ENCODE data around the gene CES3. TPM values are rescaled to one million over a fixed set of nuclear protein-coding genes. Genes with fewer than 3 reads are reported as not detected.

CES3 gene
- total RNA-seq, 1 donor from 2014 or later: not detected

- Histone ChIP-seq H3K27me3 (no peaks in the 10 kb centered on the region), H3K36me3 (peaks cover 11 to 12% of the 10 kb centered on the region in 2 donors), H3K4me3 (no peak overlapping the region), H3K9me3 (no peaks in the 10 kb centered on the region), H3K27ac (peak overlapping the region in 1 of 2 donors; percentile 11), H3K4me1 (peaks cover 15 to 23% of the 10 kb centered on the region in 2 donors)
- no peak for TF ChIP-seq CTCF (IDR thresholded peaks at IDR 0.05)
- intact Hi-C loops (cut with DNase I): loop anchor here (10.0 kb wide), 1 partner anchor 1025 kb away; the partner anchor contains the start of gene LCAT
- DNase-seq (ENCODE audit: low spot score in 2 of 2): no peak
These were observed 41.3 kb upstream of the CES3 start for GRCh38 chr16:66919569-66920298.

DNA sequence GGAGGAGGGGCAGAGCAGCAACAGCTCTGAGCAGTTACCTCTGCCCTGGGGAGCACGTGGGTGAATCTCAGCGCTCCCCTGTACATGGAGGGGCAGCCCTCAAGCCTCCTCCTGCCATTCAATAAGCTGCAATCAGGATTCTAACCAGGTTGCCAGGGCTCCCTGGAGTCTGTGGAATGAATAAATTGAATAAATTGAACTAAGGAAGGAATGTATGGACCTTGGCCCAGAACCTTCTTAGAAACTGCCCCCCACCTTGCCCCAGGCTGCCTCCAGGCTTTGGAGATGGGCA, 40.8 kb upstream of the CES3 start:
- DNase-seq (ENCODE audit: low spot score in 2 of 2): no peak
- intact Hi-C loops (cut with DNase I): loop anchor here (10.0 kb wide), 1 partner anchor 1025 kb away; the partner anchor contains the start of gene LCAT
- H3K27me3 ChIP-seq: no peaks in the 10 kb centered on the region
- peaks cover 15 to 23% of the 10 kb centered on the region in 2 donors for H3K4me1 ChIP-seq
- TF ChIP-seq CTCF (IDR thresholded peaks at IDR 0.05): no peak
- H3K36me3 ChIP-seq: peaks cover 11 to 12% of the 10 kb centered on the region in 2 donors
- H3K4me3 ChIP-seq: no peak overlapping the region
- H3K27ac ChIP-seq: no peak overlapping the region
- H3K9me3 ChIP-seq: no peaks in the 10 kb centered on the region

- no peak for DNase-seq (ENCODE audit: low spot score in 2 of 2)
- Histone ChIP-seq H3K36me3 (peaks cover 11 to 12% of the 10 kb centered on the region in 2 donors), H3K4me1 (peaks cover 15 to 27% of the 10 kb centered on the region in 2 donors), H3K27me3 (no peaks in the 10 kb centered on the region), H3K27ac (peak overlapping the region; percentile 15 to 47), H3K4me3 (no peak overlapping the region), H3K9me3 (no peaks in the 10 kb centered on the region)
- TF ChIP-seq CTCF (IDR thresholded peaks at IDR 0.05): no peak
- intact Hi-C loops (cut with DNase I): loop anchor here (10.0 kb wide), 1 partner anchor 1024 kb away; the partner anchor contains the start of gene LCAT
These were observed 40.0 kb upstream of the CES3 start for GRCh38 chr16:66920924-66921680.

GRCh38 chr16:66921729-66922450, 39.2 kb upstream of the CES3 start:
- H3K27ac ChIP-seq: peak overlapping the region; percentile 47 to 99
- DNase-seq (ENCODE audit: low spot score in 2 of 2): no peak
- H3K36me3 ChIP-seq: peaks cover 11 to 12% of the 10 kb centered on the region in 2 donors
- no peak for TF ChIP-seq CTCF (IDR thresholded peaks at IDR 0.05)
- no peak overlapping the region for H3K4me3 ChIP-seq
- H3K27me3 ChIP-seq: no peaks in the 10 kb centered on the region
- peaks cover 21 to 35% of the 10 kb centered on the region in 2 donors for H3K4me1 ChIP-seq
- intact Hi-C loops (cut with DNase I): loop anchor here (10.0 kb wide), 1 partner anchor 1023 kb away; the partner anchor contains the start of gene LCAT
- H3K9me3 ChIP-seq: no peaks in the 10 kb centered on the region

DNA sequence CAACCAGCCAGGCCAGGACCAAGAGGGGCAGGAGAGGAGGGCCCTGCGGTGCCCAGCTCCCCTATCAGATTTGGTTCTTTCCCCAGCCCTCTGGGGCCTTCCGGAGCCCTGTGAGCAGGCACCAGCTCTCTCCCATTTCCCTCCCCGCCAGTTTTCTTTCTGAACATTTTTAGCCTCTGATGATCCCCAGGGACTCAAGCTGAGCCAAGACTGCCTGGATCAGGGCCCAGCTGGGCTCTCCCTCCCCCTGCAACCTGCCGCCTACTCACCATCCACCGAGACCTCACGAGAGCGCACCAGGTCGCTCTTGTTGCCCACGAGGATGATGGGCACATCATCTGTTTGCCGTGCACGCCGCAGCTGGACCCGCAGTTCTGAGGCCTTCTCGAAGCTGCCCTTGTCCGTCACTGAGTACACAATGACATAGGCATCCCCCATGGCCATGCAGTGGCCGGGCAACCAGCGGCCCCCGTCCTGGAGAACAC, 37.8 kb upstream of the CES3 start:
- peak overlapping the region; percentile 84 to 99 for H3K27ac ChIP-seq
- H3K36me3 ChIP-seq: peaks cover 11 to 12% of the 10 kb centered on the region in 2 donors
- H3K4me1 ChIP-seq: peaks cover 28 to 48% of the 10 kb centered on the region in 2 donors
- no peaks in the 10 kb centered on the region for H3K9me3 ChIP-seq
- peak overlapping the region; percentile 14 to 93 for H3K4me3 ChIP-seq
- peak; percentile 52 to 91 for DNase-seq (ENCODE audit: low spot score in 2 of 2)
- intact Hi-C loops (cut with DNase I): loop anchor here (1.0 to 10.0 kb wide), 2 partner anchors 28 to 1022 kb away; partner anchors contain the start of gene LCAT
- H3K27me3 ChIP-seq: no peaks in the 10 kb centered on the region
- no peak for TF ChIP-seq CTCF (IDR thresholded peaks at IDR 0.05)

Measured in ascending aorta (tissue), 2 donors.